T-helper 22 cell (primary cell): ENCODE data around the gene HIPK3.
"Not testable (repeated sequence)": the region's sequence is repeated elsewhere in the genome, so short reads cannot be mapped to it uniquely, and the experiment has no call there.

Source experiments
- DNase-seq: peaks from one replicate; pipeline ENCODE4 v3.0.0-alpha.2; 2020; ENCODE audit warnings: low read depth

Gene HIPK3

GRCh38 chr11:33358150-33358831 lies 101.1 kb downstream of the HIPK3 start:
- no peak for DNase-seq

- DNase-seq, result no peak
These were observed 103.5 kb downstream of the HIPK3 start for GRCh38 chr11:33360642-33361041.

GRCh38 chr11:33362051-33362910 lies 105.1 kb downstream of the HIPK3 start:
- DNase-seq, result no peak

- DNase-seq, result no peak
These were observed 109.7 kb downstream of the HIPK3 start for GRCh38 chr11:33366918-33367317.

GRCh38 chr11:33368475-33368874 lies 111.3 kb downstream of the HIPK3 start:
- not testable (repeated sequence) for DNase-seq

- no peak for DNase-seq
These were observed 111.8 kb downstream of the HIPK3 start for GRCh38 chr11:33368931-33369330.

- no peak for DNase-seq
These were observed 116.5 kb downstream of the HIPK3 start for GRCh38 chr11:33373636-33374035.

GRCh38 chr11:33375236-33375635 lies 118.1 kb downstream of the HIPK3 start:
- DNase-seq, result no peak

GRCh38 chr11:33375688-33376311 lies 118.6 kb downstream of the HIPK3 start, which contains the start of gene KIAA1549L:
Gene KIAA1549L, plus strand, starts transcription at chr11:33376108.
- no peak for DNase-seq

- DNase-seq, result no peak
These were observed 119.4 kb downstream of the HIPK3 start for GRCh38 chr11:33376331-33377310.

GRCh38 chr11:33377412-33378370 lies 120.5 kb downstream of the HIPK3 start:
- DNase-seq, result no peak

GRCh38 chr11:33379947-33380346 lies 122.8 kb downstream of the HIPK3 start:
- no peak for DNase-seq

GRCh38 chr11:33383075-33383919 lies 126.1 kb downstream of the HIPK3 start:
- DNase-seq, result no peak

- no peak for DNase-seq
These were observed 126.7 kb downstream of the HIPK3 start for GRCh38 chr11:33383920-33384209.

- DNase-seq, result no peak
These were observed 127.0 kb downstream of the HIPK3 start for GRCh38 chr11:33384220-33384619.

- DNase-seq, result no peak
These were observed 130.4 kb downstream of the HIPK3 start for GRCh38 chr11:33387581-33387980.

GRCh38 chr11:33387996-33388395 lies 130.8 kb downstream of the HIPK3 start:
- no peak for DNase-seq

- DNase-seq, result no peak
These were observed 131.8 kb downstream of the HIPK3 start for GRCh38 chr11:33388793-33389525.

GRCh38 chr11:33389635-33390034 lies 132.5 kb downstream of the HIPK3 start:
- no peak for DNase-seq
